NB4 (cell line): ENCODE measurements around the gene MB.

Experiments
- CTCF ChIP-seq: IDR thresholded peaks from one replicate; pipeline ENCODE4 v1.5.1; 2012; ENCODE audit warnings: low read depth, low read length
- MAX ChIP-seq: IDR thresholded peaks from 2 replicates; pipeline ENCODE4 v1.6.1; 2011; ENCODE audit warnings: low read depth, low read length
- MYC ChIP-seq: IDR thresholded peaks from 2 replicates; pipeline ENCODE4 v1.6.1; 2011; ENCODE audit warnings: low read depth, low read length
- POLR2A ChIP-seq: IDR thresholded peaks from 2 replicates; pipeline ENCODE4 v1.6.1; 2011; ENCODE audit warnings: mild to moderate bottlenecking; ENCODE audit not compliant: insufficient read length; ENCODE audit errors: extremely low read depth

DNA sequence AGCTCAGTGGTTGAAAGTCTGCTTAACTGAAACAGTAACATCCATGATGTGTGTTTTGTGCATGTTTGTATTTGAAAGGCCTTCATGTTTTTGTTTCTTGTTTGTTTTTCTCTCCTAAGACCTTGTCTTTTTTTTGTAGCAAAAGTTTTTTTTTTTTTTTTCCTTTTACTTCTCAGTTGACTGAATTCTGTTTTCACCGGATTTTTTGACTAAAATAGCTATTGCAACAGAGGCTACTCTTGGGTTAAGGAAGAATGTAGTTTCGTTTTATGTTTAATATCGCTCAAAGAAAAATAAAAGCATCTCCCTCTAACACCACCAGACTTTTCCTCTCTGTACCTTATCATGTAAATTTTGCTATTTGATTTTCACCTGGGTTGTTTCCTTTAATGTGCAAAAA lies 46.2 kb upstream of the MB start:
- TF ChIP-seq MYC: no peak
- TF ChIP-seq CTCF: no peak
- no peak for TF ChIP-seq POLR2A
- no peak for TF ChIP-seq MAX
